Measurements from ENCODE around the gene MTOR.

The MTOR gene

GRCh38 chr1:11061652-11062365, 200.5 kb downstream of the MTOR start:
- no peak for DNase-seq (ENCODE audit: low read depth)

DNA sequence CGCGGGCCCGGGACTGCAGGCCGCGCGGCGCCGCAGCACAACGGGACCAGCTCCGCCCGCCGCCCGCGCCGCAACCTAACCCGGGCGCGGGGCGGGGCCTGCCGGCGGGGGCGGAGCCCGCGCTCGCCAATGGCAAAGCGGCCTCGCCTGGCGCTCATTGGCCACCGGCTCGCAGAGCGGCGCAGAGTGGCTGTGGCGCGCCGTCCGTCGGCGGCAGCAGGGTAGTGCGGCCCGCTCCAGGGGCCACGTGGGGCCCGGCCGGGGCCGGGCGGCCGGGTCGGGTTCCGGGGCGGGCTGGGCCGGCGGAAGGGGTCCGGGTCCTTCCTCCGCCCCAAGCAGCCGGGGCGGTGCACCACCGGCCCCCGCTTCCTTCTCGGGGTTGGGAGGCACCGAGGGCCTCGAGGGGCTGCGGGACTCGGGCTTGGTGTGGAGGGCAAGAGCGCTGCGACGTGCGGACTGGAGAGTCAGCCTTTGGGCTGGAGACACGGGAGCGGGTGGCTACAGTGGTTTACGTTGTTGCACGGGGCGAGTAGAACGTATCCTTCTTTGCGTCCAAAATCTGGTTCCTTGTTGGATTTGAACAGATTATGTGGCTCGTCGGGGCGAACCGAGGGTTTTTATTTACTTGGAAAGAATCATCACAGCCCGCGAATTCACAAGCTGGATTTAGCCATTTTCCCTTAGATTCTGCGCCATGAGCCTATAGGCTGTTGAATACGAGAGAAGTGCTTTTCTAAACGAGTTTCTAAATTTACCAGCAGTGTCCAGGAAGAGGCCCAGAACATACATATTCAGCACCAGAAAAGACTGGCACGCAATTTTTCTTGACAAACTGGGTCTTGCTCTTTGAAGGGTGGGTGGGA, 202.2 kb downstream of the MTOR start, which contains the start of gene SRM:
Gene SRM (minus strand): TSS at position 51 of the 863 bp plus-strand sequence. CDS start 75 bp downstream, outside the sequence.
- peak; percentile 90 for DNase-seq (ENCODE audit: low read depth)

GRCh38 chr1:11059155-11059967, 203.0 kb downstream of the MTOR start:
- DNase-seq (ENCODE audit: low read depth): peak; percentile 14

GRCh38 chr1:11058595-11059154, 203.7 kb downstream of the MTOR start:
- DNase-seq (ENCODE audit: low read depth): no peak

GRCh38 chr1:11058026-11058425, 204.3 kb downstream of the MTOR start:
- DNase-seq (ENCODE audit: low read depth): no peak

GRCh38 chr1:11057477-11057876, 204.9 kb downstream of the MTOR start:
- no peak for DNase-seq (ENCODE audit: low read depth)
